Peyer's patch (tissue), 4 donors: ENCODE results near the gene POU2AF3. TPM values are rescaled to one million over a fixed set of nuclear protein-coding genes. Genes with fewer than 3 reads are reported as not detected.

Source experiments
- DNase-seq, 3 donors: peaks; one replicate each; pipeline ENCODE4 v3.0.0-alpha.2; 2017 to 2019
- H3K27ac ChIP-seq, 4 donors: fragments of 200-600 bp; sonication (generic); one replicate each; pipeline ENCODE4 v1.5.1; 2016 to 2019
- H3K27me3 ChIP-seq, 2 donors: fragments of 200-600 bp; sonication (generic); one replicate each; pipeline ENCODE4 v1.5.1; 2019
- H3K36me3 ChIP-seq, 3 donors: fragments of 200-600 bp; sonication (generic); one replicate each; pipeline ENCODE4 v1.5.1; 2016 to 2019
- H3K4me1 ChIP-seq, 4 donors: fragments of 200-600 bp; sonication (generic); one replicate each; pipeline ENCODE4 v1.5.1; 2016 to 2019
- H3K4me3 ChIP-seq, 4 donors: fragments of 200-600 bp; sonication (generic); 1 replicate in 3 of 4; 2 replicates in 1 of 4; pipeline ENCODE4 v1.5.1; 2016 to 2019; ENCODE audit warnings: mild to moderate bottlenecking in 1 of 4
- H3K9me3 ChIP-seq, 4 donors: fragments of 200-600 bp; sonication (generic); one replicate each; pipeline ENCODE4 v1.5.1; 2016 to 2019; ENCODE audit warnings: mild to moderate bottlenecking in 1 of 4
- CTCF ChIP-seq, 6 experiments: fragments of 450-650 bp in 4 of 6; fragments of 200-600 bp in 2 of 6; sonication (generic) in 1 of 6; IDR thresholded peaks; one replicate each; pipeline ENCODE4 v1.5.1; 2017 to 2019; ENCODE audit warnings: antibody characterized with exemption in 6 of 6, mild to moderate bottlenecking in 3 of 6, moderate library complexity in 1 of 6
- POLR2A ChIP-seq, 2 donors: fragments of 450-650 bp; IDR thresholded peaks; one replicate each; pipeline ENCODE4 v1.5.1; 2017; ENCODE audit warnings: antibody characterized with exemption in 2 of 2, mild to moderate bottlenecking in 2 of 2, moderate library complexity in 2 of 2
- small RNA-seq, 2 donors: library from RNA; depleted of rRNA; stranded (forward); fragments of <200 nt; gene quantifications; one replicate each; pipeline ENCODE3, GENCODE V24; 2016
- total RNA-seq, 4 donors: library from RNA; depleted of rRNA; stranded (reverse); fragments of >200 nt; gene quantifications; one replicate each; pipeline ENCODE4 v1.1.0, GENCODE V29; 2016

POU2AF3 gene
- total RNA-seq, 4 donors from 2014 or later = 2.5 to 14.9 (median 11.4) TPM

DNA sequence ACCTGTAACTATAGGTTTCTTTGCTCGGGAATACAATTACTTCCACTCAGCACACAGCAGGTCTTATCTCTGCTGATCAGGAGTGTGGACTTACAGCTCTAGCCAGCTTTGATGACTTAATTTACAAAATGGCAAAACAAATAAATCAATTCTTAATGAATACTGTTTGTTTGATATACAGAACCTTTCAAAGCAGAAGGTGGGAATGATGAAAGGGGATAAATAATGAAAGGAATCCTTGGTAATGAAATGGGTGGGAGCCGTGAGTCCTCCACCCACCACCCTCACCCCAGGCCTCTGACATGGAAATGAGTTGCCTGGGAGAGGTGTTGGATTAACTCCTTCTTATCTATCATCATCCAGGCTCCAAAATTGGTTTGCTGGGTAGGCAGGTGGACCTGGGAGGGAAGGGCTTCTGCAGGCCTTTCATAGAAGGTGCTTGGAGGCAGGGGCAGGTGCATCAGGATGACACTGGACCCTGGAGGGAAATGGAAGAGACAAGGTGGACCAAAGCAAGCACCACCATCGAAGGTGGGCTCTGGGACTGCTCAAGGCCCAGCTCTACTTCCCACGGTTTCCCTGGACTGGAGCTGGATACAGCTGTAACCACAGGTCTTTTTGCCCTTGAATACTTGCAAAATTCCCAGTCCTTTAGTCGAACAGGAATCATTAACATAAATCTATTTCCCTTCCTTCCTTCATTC lies 57.8 kb downstream of the POU2AF3 start:
- H3K9me3 ChIP-seq = no peaks in the 10 kb centered on the region
- no peak for DNase-seq
- H3K4me3 ChIP-seq = no peak overlapping the region
- TF ChIP-seq CTCF (IDR thresholded peaks at IDR 0.05) (no peak), POLR2A (IDR thresholded peaks at IDR 0.05) (no peak)
- no peaks in the 10 kb centered on the region for H3K27me3 ChIP-seq
- peaks cover 0 to 8% (median 5%) of the 10 kb centered on the region in 4 donors for H3K4me1 ChIP-seq
- H3K27ac ChIP-seq = no peak overlapping the region
- no peaks in the 10 kb centered on the region for H3K36me3 ChIP-seq

- Histone ChIP-seq H3K27ac (no peak overlapping the region), H3K9me3 (no peaks in the 10 kb centered on the region), H3K27me3 (no peaks in the 10 kb centered on the region), H3K36me3 (no peaks in the 10 kb centered on the region), H3K4me1 (peaks cover 0 to 11% (median 5%) of the 10 kb centered on the region in 4 donors), H3K4me3 (no peak overlapping the region)
- TF ChIP-seq POLR2A (IDR thresholded peaks at IDR 0.05) (no peak), CTCF (IDR thresholded peaks at IDR 0.05) (no peak)
- no peak for DNase-seq
Measured at GRCh38 chr11:111356660-111357048, 58.3 kb downstream of the POU2AF3 start.

GRCh38 chr11:111357150-111358037 lies 59.0 kb downstream of the POU2AF3 start:
- Histone ChIP-seq H3K4me1 (peaks cover 0 to 11% (median 6%) of the 10 kb centered on the region in 4 donors), H3K4me3 (no peak overlapping the region), H3K27me3 (no peaks in the 10 kb centered on the region), H3K36me3 (no peaks in the 10 kb centered on the region), H3K9me3 (no peaks in the 10 kb centered on the region), H3K27ac (no peak overlapping the region)
- no peak for TF ChIP-seq CTCF (IDR thresholded peaks at IDR 0.05)
- no peak for DNase-seq

Small RNA genes within 50 kb of the gene (small RNA-seq; reads per million reads assigned to genes)
- 0 reads per million in 2 donors for gene MIR4491

Other genes starting within 250 kb of the POU2AF3 start
- gene POU2AF2, start 52.8 kb upstream of the POU2AF3 start, total RNA-seq = 1 to 10 TPM in 2 of 4 donors, not detected in 2; 1.2 to 4.4 TPM
- 10 to 100 TPM in 1 of 4 donors, 1 to 10 TPM in 3; 5.0 to 33.0 (median 5.4) TPM for gene POU2AF1, start 80.7 kb downstream of the POU2AF3 start, total RNA-seq
- not detected for gene BTG4, start 213.8 kb downstream of the POU2AF3 start, total RNA-seq
- not detected for gene HOATZ, start 216.2 kb downstream of the POU2AF3 start, total RNA-seq
- gene LAYN, start 242.2 kb downstream of the POU2AF3 start, total RNA-seq = 10 to 100 TPM in 1 of 4 donors, 1 to 10 TPM in 3; 2.1 to 18.2 (median 4.2) TPM